CD1c-positive myeloid dendritic cell (primary cell): ENCODE data around the gene TPRX1.
"Not testable (repeated sequence)": the region's sequence is repeated elsewhere in the genome, so short reads cannot be mapped to it uniquely, and the experiment has no call there.

Experiments
- DNase-seq: peaks from one replicate; pipeline ENCODE4 v3.0.0-alpha.2; 2016; ENCODE audit errors: extremely low spot score

TPRX1 gene

GRCh38 chr19:47802521-47803043, 1.8 kb downstream of the TPRX1 start:
- DNase-seq: no peak

GRCh38 chr19:47801270-47801669, 3.1 kb downstream of the TPRX1 start:
- no peak for DNase-seq

DNA sequence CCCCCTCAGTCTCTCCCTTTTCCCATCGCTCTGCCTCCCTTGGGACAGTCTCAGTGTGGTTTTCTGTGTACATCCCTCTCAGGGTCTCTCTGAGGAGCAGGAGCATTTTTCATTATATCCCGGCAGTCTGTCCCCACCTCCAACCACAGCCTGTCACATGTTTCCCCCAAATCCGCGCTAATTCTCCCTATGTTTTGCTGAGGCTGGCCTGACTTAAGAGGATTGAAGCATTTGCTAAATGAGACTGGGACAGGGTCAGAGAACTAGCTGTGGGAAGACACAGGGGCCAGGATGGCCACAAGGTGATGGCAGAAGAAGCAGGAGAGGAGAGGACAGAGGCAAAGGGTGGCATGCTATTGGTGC, 5.5 kb downstream of the TPRX1 start:
- DNase-seq: no peak

- no peak for DNase-seq
Measured at GRCh38 chr19:47797996-47798903, 6.1 kb downstream of the TPRX1 start.

DNA sequence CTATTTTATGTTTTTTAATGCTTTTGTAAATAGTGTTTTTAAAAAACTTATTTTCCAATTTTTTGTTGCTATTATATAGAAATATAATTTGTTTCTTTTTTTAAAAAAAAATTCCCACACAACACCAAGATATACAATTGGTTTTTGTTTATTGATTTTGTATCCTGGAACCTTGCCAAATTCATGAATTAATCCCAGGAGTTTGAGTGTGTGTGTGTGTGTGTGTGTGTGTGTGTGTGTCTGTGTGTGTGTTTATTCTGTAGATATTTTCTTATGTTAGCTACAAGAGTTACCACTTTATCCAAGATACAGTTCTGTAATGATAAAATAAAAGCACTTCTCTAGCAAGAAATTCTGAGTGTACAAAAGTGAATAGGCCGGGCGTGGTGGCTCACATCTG, 7.6 kb downstream of the TPRX1 start:
- DNase-seq: no peak

DNA sequence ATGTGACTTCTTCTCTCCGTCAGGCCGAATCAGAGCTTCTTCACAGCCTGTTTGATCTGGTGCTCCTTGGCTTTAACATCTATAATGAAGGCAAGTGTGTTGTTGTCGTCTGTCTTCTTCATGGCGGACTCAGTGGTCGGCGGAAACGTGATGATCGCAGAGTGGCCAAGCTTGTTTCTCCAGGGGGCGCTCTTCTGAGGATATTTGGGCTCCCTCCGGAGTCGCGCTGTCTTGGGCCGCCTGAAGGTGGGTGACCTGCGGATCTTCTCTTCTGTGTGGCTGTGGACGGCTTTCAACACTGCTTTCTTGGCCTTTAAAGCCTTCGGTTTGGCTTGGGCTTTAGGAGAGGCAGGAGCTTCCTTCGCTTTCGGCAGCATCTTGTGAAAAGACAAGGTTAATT, 9.8 kb downstream of the TPRX1 start:
- no peak for DNase-seq

- no peak for DNase-seq
Measured at GRCh38 chr19:47792616-47793015, 11.7 kb downstream of the TPRX1 start.

- DNase-seq: peak; percentile 76
Measured at GRCh38 chr19:47790398-47790814, 13.9 kb downstream of the TPRX1 start.

- DNase-seq: not testable (repeated sequence)
Measured at GRCh38 chr19:47789811-47790210, 14.5 kb downstream of the TPRX1 start.

GRCh38 chr19:47787307-47787706, 17.0 kb downstream of the TPRX1 start:
- DNase-seq: not testable (repeated sequence)

DNA sequence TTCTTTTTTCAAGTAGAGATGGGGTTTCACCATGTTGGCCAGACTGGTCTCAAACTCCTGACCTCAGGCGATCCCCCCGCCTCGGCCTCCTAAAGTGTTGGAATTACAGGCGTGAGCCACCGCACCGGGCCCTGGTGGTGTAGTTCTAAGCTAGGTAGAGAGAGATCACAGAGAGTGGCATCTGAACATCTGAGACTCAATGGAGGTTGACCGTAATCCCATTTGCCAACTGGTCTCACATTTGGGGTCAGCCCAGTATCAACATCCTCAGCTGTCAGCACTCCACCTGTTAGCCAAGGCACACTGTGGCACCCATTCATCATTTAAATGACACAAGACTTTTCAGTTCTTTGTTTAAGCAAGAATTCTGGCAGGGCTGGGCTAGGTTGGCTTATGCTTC, 17.8 kb downstream of the TPRX1 start:
- no peak for DNase-seq

GRCh38 chr19:47781590-47782262, 22.6 kb downstream of the TPRX1 start:
- no peak for DNase-seq

- DNase-seq: no peak
Measured at GRCh38 chr19:47780215-47780551, 24.2 kb downstream of the TPRX1 start.

- no peak for DNase-seq
Measured at GRCh38 chr19:47779524-47780214, 24.7 kb downstream of the TPRX1 start.

- DNase-seq: no peak
Measured at GRCh38 chr19:47778954-47779351, 25.4 kb downstream of the TPRX1 start.

- peak; percentile 66 for DNase-seq
Measured at GRCh38 chr19:47778049-47778953, 26.1 kb downstream of the TPRX1 start, which contains the start of gene SELENOW. Gene SELENOW (plus strand): TSS chr19:47778703. CDS start chr19:47778786, 83 bp downstream.

GRCh38 chr19:47777245-47778048, 26.9 kb downstream of the TPRX1 start:
- DNase-seq: not testable (repeated sequence)

- no peak for DNase-seq
Measured at GRCh38 chr19:47776568-47776967, 27.8 kb downstream of the TPRX1 start.

DNA sequence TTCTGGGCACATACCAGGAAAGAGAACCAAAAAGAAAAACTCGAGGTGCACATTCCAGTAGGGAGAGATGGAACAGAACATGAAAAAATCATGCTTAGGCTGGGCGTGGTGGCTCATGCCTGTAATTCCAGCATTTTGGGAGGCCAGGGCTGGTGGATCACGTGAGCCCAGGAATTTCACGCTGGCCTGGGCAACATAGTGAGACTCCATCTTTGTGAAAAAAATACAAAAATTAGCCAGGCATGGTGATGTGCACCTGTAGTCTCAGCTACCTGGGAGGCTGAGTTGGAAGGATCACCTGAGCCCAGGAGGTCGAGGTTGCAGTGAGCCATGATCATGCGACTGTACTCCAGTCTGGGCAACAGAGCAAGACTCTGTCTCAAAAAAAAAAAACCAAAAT, 33.1 kb downstream of the TPRX1 start:
- not testable (repeated sequence) for DNase-seq

DNA sequence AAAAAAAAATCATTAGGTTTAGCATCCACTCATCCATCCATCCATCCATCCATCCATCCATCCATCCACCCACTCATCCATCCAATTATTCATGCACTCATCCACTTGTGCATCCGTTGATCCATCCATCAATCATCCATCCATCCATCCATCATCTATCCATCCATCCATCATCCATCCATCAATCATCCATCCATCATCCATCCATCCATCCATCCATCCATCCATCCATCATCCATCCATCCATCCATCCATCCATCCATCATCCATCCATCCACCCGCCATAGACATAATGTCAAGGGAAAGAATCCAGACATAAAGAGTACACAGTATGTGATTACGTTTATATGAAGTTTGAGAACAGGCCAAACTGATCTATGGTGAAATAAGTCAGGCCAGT, 34.8 kb downstream of the TPRX1 start:
- no peak for DNase-seq
